Gastrocnemius medialis (tissue), 4 donors: ENCODE measurements around the gene ABCB9.

Experiments used
- POLR2A ChIP-seq, 2 donors: fragments of 450-650 bp; IDR thresholded peaks; one replicate each; pipeline ENCODE4 v1.6.1; 2017; ENCODE audit warnings: antibody characterized with exemption in 2 of 2, mild to moderate bottlenecking in 2 of 2, moderate library complexity in 2 of 2
- TF ChIP-seq, protein P1 (sequence below), 5 experiments: fragments of 450-650 bp in 3 of 5; fragments of 200-600 bp in 2 of 5; sonication (generic) in 2 of 5; IDR thresholded peaks in 4 of 5; conservative IDR thresholded peaks in 1 of 5; 1 replicate in 4 of 5; 2 replicates in 1 of 5; pipeline ENCODE4 v1.5.1; 2016 to 2019; ENCODE audit warnings: antibody characterized with exemption in 5 of 5, mild to moderate bottlenecking in 3 of 5, moderate library complexity in 3 of 5

DNA sequence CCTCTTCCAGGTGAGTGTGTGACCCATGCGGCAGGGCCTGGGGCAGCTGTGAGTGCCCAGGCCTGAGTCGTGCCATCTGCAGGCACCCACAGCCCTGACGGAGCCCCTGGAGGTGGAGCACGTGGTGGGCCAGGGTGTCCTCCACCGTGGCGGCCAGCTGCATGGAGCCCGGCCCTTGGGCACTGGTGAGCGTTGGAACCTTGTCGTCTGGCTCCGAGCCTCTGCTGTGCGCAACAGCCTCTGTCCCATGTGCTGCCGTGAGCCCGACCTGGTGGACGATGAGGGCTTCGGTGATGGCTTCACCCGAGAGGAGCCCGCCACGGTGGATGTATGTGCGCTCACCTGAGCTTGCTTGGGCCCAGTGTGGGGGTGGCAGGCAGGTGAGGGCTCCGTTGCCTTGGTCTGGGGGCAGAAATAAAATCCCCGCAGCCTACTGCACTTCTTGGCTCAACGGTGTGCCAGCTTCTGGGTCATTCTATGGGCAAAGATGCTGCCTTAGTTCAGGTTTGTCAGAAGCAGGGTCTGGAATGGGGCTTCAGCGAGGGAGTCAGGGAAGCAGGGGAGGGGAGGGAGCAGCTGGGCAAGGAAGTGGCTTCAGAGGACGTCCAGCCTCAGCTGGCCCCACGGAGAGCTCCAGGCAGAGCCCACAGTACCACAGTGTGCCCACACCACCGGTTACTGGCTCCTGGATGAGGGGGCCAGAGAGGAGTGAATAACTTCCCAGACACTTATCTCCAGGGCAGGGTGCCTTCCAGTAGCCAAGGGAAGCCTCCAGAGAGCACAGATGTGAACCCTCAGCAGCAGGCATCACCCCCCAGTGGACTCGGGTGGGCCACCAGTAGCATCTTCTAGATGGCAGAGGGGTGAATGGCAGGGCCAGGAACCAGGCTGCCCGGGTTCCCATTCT, 13.0 kb upstream of the ABCB9 start:
- TF ChIP-seq, protein P1, sequence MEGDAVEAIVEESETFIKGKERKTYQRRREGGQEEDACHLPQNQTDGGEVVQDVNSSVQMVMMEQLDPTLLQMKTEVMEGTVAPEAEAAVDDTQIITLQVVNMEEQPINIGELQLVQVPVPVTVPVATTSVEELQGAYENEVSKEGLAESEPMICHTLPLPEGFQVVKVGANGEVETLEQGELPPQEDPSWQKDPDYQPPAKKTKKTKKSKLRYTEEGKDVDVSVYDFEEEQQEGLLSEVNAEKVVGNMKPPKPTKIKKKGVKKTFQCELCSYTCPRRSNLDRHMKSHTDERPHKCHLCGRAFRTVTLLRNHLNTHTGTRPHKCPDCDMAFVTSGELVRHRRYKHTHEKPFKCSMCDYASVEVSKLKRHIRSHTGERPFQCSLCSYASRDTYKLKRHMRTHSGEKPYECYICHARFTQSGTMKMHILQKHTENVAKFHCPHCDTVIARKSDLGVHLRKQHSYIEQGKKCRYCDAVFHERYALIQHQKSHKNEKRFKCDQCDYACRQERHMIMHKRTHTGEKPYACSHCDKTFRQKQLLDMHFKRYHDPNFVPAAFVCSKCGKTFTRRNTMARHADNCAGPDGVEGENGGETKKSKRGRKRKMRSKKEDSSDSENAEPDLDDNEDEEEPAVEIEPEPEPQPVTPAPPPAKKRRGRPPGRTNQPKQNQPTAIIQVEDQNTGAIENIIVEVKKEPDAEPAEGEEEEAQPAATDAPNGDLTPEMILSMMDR (IDR thresholded peaks at IDR 0.05 in 4 of 5, conservative IDR thresholded peaks at IDR 0.05 in 1 of 5), result no peak
- TF ChIP-seq POLR2A (IDR thresholded peaks at IDR 0.05), result no peak
